Stomach (tissue), 9 donors: Measurements from ENCODE around the gene LHX4. TPM values are rescaled to one million over a fixed set of nuclear protein-coding genes. Genes with fewer than 3 reads are reported as not detected.

Experiments
- DNase-seq, 2 donors: peaks; one replicate each; pipeline versions ENCODE4 v3.0.0 to v3.0.0-alpha.2; 2013 to 2019
- H3K27ac ChIP-seq, 5 donors: fragments of 200-600 bp in 4 of 5; sonication (generic) in 4 of 5; one replicate each; pipeline ENCODE4 v1.5.1; 2013 to 2019; ENCODE audit warnings: mild to moderate bottlenecking in 1 of 5, moderate library complexity in 1 of 5
- H3K27me3 ChIP-seq, 3 donors: fragments of 200-600 bp; sonication (generic); one replicate each; pipeline ENCODE4 v1.5.1; 2017 to 2019; ENCODE audit warnings: mixed run types in 1 of 3
- H3K36me3 ChIP-seq, 4 donors: fragments of 200-600 bp; sonication (generic); 1 replicate in 3 of 4; 2 replicates in 1 of 4; pipeline ENCODE4 v1.5.1; 2016 to 2019
- H3K4me1 ChIP-seq, 4 donors: fragments of 200-600 bp; sonication (generic); one replicate each; pipeline ENCODE4 v1.5.1; 2016 to 2019
- H3K4me3 ChIP-seq, 4 donors: fragments of 200-600 bp; sonication (generic) in 3 of 4; one replicate each; pipeline ENCODE4 v1.5.1; 2016 to 2019; ENCODE audit warnings: mild to moderate bottlenecking in 1 of 4
- H3K9me3 ChIP-seq, 4 donors: fragments of 200-600 bp; sonication (generic); one replicate each; pipeline ENCODE4 v1.5.1; 2016 to 2019
- EP300 ChIP-seq: sonication (generic); formaldehyde crosslinking; IDR thresholded peaks from one replicate; pipeline ENCODE4 v1.6.1; 2017; ENCODE audit warnings: antibody characterized with exemption
- POLR2A ChIP-seq, 4 donors: fragments of 450-650 bp; IDR thresholded peaks; one replicate each; pipeline ENCODE4 v1.6.1; 2016; ENCODE audit warnings: antibody characterized with exemption in 4 of 4, control low read depth in 2 of 4, mild to moderate bottlenecking in 1 of 4, moderate library complexity in 1 of 4
- POLR2AphosphoS5 ChIP-seq, 3 donors: sonication (generic); formaldehyde crosslinking; IDR thresholded peaks; one replicate each; pipeline ENCODE4 v1.6.1; 2016; ENCODE audit warnings: antibody characterized with exemption in 3 of 3
- WGBS, 5 donors: extraction: QIAGEN DNeasy Blood & Tissue Kit in 3 of 5; methylation state at CpG; one replicate each; pipeline versions ENCODE4 v1.1.5 to v1.1.7; 2013 to 2018; 5-methylcytosine and 5-hydroxymethylcytosine counted together
- intact Hi-C: fragments of 100-400 bp; cut with DNase I; formaldehyde crosslinking; loops from one replicate; pipeline ENCODE4 v1.15.1; 2023; ENCODE audit warnings: low total_unique reads
- polyA plus RNA-seq, 3 donors: library from polyadenylated mRNA; stranded (reverse); fragments of 200-250 nt; gene quantifications; one replicate each; pipeline ENCODE4 v1.2.3, GENCODE V29; 2013
- total RNA-seq, 5 donors: library from RNA; depleted of rRNA; stranded (reverse); fragments of >200 nt; gene quantifications; one replicate each; pipeline versions ENCODE4 v1.1.0 to v1.2.3, GENCODE V29; 2014 to 2016
- TF ChIP-seq, protein P1 (sequence below), 7 experiments: fragments of 450-650 bp in 4 of 7; fragments of 200-600 bp in 3 of 7; sonication (generic) in 3 of 7; IDR thresholded peaks; one replicate each; pipeline ENCODE4 v1.5.1; 2016 to 2019; ENCODE audit warnings: antibody characterized with exemption in 7 of 7, control low read depth in 2 of 7, mild to moderate bottlenecking in 1 of 7
- donor health status: healthy with polysubstance abuse.
- donor health status: Bipolar disorder and iron deficiency.
- donor health status: healthy.

Gene LHX4
- total and polyA plus RNA-seq, 8 donors = 0.03 to 0.18 TPM; not detected in 6

DNA sequence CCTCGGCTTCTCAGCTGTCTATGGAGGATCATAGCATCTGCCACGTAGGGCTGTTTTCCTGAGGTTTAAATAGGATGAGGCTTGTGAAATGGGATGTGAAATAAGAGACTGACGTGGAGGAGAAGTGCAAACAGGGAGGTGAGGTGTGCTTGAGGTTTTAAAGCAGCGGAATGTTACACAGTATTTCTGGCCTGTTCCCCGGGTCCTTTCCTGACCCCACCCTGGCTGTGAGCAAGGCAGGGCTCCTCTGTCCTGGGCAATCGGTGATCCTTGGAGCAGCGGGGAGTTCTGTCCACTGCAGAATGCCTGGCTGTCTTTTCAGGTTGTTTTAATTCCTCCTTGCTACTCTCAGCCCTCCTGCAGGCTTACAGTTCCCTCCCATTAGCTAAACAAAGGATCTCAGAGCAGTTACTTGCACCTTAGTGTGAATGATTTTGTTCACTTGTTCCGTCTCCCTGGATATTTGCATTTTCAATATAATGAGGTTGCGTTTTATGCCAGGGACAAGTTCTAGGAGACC is 38.6 kb downstream of the LHX4 start:
- no peaks in the 10 kb centered on the region for H3K9me3 ChIP-seq
- 69 to 73% (median 71%) methylated on average over 9 of the region's 9 CpGs for WGBS, 5 donors
- H3K27ac ChIP-seq = no peak overlapping the region
- no peak overlapping the region for H3K4me3 ChIP-seq
- TF ChIP-seq POLR2AphosphoS5 (IDR thresholded peaks at IDR 0.05) = no peak
- H3K27me3 ChIP-seq = peaks cover 0 to 13% (median 0%) of the 10 kb centered on the region in 3 donors
- H3K36me3 ChIP-seq = peaks cover 0 to 10% (median 1%) of the 10 kb centered on the region in 4 donors
- no peak for DNase-seq
- peaks cover 0 to 20% (median 10%) of the 10 kb centered on the region in 4 donors for H3K4me1 ChIP-seq
- intact Hi-C loops = no loop called here

DNA sequence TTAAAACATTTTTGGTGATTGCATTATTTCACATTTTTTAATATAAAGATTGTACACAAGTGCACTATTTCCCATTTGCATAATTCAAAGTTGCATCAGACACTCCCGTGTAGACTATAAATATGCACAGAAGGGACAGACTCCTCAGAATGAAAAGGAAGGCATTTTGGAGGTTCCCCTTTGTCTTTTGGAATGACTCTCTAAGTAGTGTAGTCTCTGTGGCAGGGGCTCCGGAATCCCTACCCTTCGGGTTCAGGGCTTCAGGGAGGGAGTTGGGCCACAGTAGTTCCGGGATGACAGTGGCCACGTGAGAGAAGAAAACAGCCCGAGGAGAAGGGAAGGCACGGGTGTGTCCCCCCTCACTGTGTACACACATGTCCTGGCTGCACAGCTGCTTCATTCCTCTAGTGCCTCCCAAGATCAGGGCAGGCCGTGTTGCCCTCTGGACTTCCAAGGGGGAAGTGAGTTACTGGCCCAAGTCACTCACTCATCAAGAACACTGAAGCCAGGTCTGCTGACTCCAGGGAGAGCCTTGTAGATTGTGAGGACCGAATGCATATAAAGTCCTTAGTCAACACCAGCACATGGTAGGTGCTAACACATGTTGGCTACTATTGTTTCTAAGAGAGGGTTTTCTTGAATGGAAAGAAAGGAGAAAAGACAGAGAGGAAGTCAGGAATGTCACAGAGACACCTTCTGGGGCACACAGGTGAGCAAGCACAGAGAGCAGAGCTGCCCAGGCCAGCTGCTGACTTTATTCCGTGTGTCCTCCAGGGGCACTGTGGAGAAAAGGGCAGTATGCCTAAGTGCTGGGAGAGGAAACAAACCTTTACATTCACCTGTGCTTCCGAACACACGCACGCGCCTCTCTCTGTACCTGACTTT is 39.8 kb downstream of the LHX4 start:
- 47 to 67% (median 48%) methylated on average over 14 of the region's 14 CpGs for WGBS, 5 donors
- Histone ChIP-seq H3K9me3 (no peaks in the 10 kb centered on the region), H3K36me3 (peaks cover 0 to 22% (median 14%) of the 10 kb centered on the region in 4 donors), H3K27me3 (peaks cover 0 to under 1% (median 0%) of the 10 kb centered on the region in 3 donors), H3K27ac (no peak overlapping the region), H3K4me1 (peaks cover 0 to 20% (median 10%) of the 10 kb centered on the region in 4 donors), H3K4me3 (no peak overlapping the region)
- intact Hi-C loops = no loop called here
- DNase-seq = peak; percentile 46 to 81
- TF ChIP-seq POLR2AphosphoS5 (IDR thresholded peaks at IDR 0.05) = no peak
- TF ChIP-seq, protein P1, sequence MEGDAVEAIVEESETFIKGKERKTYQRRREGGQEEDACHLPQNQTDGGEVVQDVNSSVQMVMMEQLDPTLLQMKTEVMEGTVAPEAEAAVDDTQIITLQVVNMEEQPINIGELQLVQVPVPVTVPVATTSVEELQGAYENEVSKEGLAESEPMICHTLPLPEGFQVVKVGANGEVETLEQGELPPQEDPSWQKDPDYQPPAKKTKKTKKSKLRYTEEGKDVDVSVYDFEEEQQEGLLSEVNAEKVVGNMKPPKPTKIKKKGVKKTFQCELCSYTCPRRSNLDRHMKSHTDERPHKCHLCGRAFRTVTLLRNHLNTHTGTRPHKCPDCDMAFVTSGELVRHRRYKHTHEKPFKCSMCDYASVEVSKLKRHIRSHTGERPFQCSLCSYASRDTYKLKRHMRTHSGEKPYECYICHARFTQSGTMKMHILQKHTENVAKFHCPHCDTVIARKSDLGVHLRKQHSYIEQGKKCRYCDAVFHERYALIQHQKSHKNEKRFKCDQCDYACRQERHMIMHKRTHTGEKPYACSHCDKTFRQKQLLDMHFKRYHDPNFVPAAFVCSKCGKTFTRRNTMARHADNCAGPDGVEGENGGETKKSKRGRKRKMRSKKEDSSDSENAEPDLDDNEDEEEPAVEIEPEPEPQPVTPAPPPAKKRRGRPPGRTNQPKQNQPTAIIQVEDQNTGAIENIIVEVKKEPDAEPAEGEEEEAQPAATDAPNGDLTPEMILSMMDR (IDR thresholded peaks at IDR 0.05) = peak in 2 of 7 experiments; percentile 9 to 19

DNA sequence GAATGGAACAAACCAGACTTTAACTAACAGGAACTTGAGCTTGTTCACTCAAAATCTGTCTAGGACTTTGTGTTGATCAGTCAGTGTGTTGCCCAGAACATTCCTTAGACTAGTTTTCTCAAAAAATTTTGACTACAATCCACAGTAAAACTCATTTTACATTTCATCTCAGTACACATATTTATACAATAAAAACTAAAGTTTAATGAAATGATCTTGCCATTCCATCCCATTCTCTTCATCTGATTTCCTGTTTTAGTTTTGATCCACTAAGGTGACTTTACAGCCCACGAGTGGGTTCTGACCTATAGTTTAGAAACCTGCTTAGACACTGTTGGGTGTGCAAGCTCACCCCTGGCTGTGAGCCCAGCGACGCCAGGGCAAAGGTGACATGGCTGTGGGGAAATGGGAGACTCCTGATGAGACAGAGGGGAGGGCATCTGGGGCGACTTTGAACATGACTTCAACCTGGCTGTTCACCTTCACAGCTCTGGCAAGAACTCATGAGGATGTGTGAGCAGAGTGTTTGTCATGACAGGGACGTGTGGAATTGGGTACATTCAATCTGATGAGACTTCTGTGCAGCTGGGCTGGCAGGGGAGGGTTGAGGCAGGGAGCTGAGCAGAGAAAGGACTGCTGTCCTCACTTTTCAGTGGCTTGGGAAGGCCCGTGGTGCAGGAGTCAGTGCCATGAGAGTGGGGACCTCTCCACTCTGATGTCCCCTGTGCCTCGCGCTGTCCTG is 40.6 kb downstream of the LHX4 start:
- peaks cover 0 to 20% (median 10%) of the 10 kb centered on the region in 4 donors for H3K4me1 ChIP-seq
- peaks cover 0 to 30% (median 20%) of the 10 kb centered on the region in 4 donors for H3K36me3 ChIP-seq
- intact Hi-C loops = no loop called here
- H3K9me3 ChIP-seq = no peaks in the 10 kb centered on the region
- 52 to 64% (median 56%) methylated on average over 8 of the region's 8 CpGs for WGBS, 5 donors
- no peaks in the 10 kb centered on the region for H3K27me3 ChIP-seq
- DNase-seq = no peak
- no peak overlapping the region for H3K27ac ChIP-seq
- H3K4me3 ChIP-seq = no peak overlapping the region
- TF ChIP-seq EP300 (no peak), POLR2A (IDR thresholded peaks at IDR 0.05) (no peak), POLR2AphosphoS5 (IDR thresholded peaks at IDR 0.05) (no peak)
- TF ChIP-seq, protein P1 (IDR thresholded peaks at IDR 0.05) = no peak

DNA sequence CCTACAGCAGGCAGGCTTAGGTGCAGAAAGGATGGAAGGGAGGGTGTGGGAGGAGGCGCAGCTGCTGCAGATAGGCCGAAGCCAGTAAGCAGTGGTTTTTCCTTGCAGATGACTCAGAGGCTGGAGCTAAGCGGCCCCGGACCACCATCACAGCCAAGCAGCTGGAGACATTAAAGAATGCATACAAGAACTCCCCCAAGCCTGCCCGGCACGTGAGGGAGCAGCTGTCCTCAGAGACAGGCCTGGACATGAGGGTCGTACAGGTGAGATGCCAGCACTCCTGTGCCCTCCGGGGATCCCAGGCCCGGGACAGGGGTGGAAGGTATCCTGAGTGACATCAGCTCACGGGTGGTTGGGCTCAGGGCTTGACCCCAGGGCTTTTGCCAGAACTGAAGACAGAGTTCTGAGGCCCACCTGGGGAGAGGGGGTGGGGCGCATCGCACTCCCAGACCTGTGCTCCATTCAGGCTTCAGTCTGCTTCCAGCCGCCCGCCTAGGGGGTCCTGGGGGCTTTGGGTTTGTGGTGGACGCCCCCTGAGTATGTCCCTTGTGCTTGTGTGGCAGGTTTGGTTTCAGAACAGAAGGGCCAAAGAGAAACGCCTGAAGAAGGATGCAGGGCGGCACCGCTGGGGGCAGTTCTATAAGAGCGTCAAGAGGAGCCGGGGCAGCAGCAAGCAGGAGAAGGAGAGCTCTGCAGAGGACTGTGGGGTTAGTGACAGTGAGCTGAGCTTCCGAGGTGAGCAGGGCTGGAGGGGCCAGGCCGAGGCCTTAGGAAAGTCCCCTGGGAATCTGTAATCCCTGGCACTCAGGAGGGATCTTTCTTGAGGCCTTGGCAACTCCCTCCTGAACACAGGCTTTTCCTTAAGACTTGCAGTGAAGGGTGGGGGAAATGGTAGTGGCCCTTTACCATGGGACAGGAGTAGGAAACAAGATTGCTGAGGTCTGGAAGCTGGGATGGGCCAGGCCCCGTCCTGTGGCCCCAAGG is 41.5 kb downstream of the LHX4 start:
- H3K27ac ChIP-seq = no peak overlapping the region
- H3K4me1 ChIP-seq = peaks cover 0 to 20% (median 10%) of the 10 kb centered on the region in 4 donors
- peaks cover 0 to 31% (median 21%) of the 10 kb centered on the region in 4 donors for H3K36me3 ChIP-seq
- WGBS, 5 donors = 73 to 87% (median 78%) methylated on average over 20 to 23 of the region's 23 CpGs
- H3K9me3 ChIP-seq = no peaks in the 10 kb centered on the region
- no peaks in the 10 kb centered on the region for H3K27me3 ChIP-seq
- peak in 1 of 2 donors; percentile 67 for DNase-seq
- intact Hi-C loops = no loop called here
- no peak for TF ChIP-seq POLR2AphosphoS5 (IDR thresholded peaks at IDR 0.05)
- TF ChIP-seq, protein P1 (IDR thresholded peaks at IDR 0.05) = no peak
- no peak for TF ChIP-seq EP300
- TF ChIP-seq POLR2A (IDR thresholded peaks at IDR 0.05) = no peak
- H3K4me3 ChIP-seq = no peak overlapping the region
